HepG2 (cell line): ENCODE data around the gene SMPD3. TPM values are rescaled to one million over a fixed set of nuclear protein-coding genes. Genes with fewer than 3 reads are reported as not detected.

Source experiments
- ATAC-seq: fragments of 200-7000 bp; cut with Tn5 transposase; 3 replicates; pipeline ENCODE4 v1.9.1; 2020; ENCODE audit warnings: mild to moderate bottlenecking, moderate library complexity
- BruUV-seq: library from RNA; stranded (reverse); fragments of 400-500 nt; replicated peaks from 2 replicates; lab custom pipeline; 2021; lab: Mats Ljungman, UMichigan
- CTCF ChIA-PET: fragments of 300-600 bp; formaldehyde crosslinking; extraction: SDS; loops from one replicate; lab custom pipeline; 2021; ENCODE audit warnings: low total read pairs, inconsistent platforms, low intra/inter-chr PET ratio; lab: Yijun Ruan, JAX
- POLR2A ChIA-PET: fragments of 350-600 bp; sonication (Branson Sonifier 250); formaldehyde crosslinking; loops from one replicate; lab custom pipeline; 2020; ENCODE audit warnings: antibody characterized with exemption, inconsistent platforms; lab: Yijun Ruan, JAX
- DNase-seq: peaks from one replicate; pipeline ENCODE4 v3.0.0-alpha.2; 2015; ENCODE audit warnings: low spot score
- FAIRE-seq: peaks from 3 replicates; lab custom pipeline; 2011; peaks lifted over from hg19 to GRCh38; lab: Jason Lieb, UNC
- H2AFZ ChIP-seq: one replicate; pipeline ENCODE4 v1.6.1; 2011; ENCODE audit warnings: low read length, inconsistent platforms
- H3K27ac ChIP-seq: fragments of 300-600 bp; 3 replicates; pipeline ENCODE4 v1.8.0; 2011; ENCODE audit warnings: mixed run types, mild to moderate bottlenecking, mixed read lengths, low read length, inconsistent platforms; ENCODE audit not compliant: insufficient read depth; ENCODE audit errors: extremely low read length
- H3K27me3 ChIP-seq, 2 experiments: fragments of 200-600 bp in 1 of 2; 2 replicates in 1 of 2; 3 replicates in 1 of 2; pipeline versions ENCODE4 v1.6.0 to v1.8.0; 2011; ENCODE audit warnings: low read length in 2 of 2, mild to moderate bottlenecking in 2 of 2, moderate library complexity in 2 of 2, inconsistent platforms in 1 of 2; ENCODE audit not compliant: insufficient read depth in 2 of 2, control insufficient read depth in 1 of 2
- H3K36me3 ChIP-seq, 2 experiments: fragments of 200-600 bp in 1 of 2; replicated peaks in 1 of 2; 2 replicates in 1 of 2; 3 replicates in 1 of 2; pipeline versions ENCODE4 v1.5.1 to v1.8.0; 2011; ENCODE audit warnings: low read length in 2 of 2, inconsistent platforms in 1 of 2; ENCODE audit not compliant: insufficient read depth in 2 of 2, control insufficient read depth in 1 of 2
- H3K4me1 ChIP-seq: 2 replicates; pipeline ENCODE4 v1.5.1; 2012; ENCODE audit warnings: low read length, inconsistent platforms; ENCODE audit not compliant: insufficient read depth
- H3K4me2 ChIP-seq: 2 replicates; pipeline ENCODE4 v1.6.0; 2011; ENCODE audit warnings: low read depth, low read length, inconsistent platforms
- H3K4me3 ChIP-seq, 3 experiments: fragments of 200-600 bp in 1 of 3; sonication (generic), shearing (Covaris generic) in 1 of 3; replicated peaks in 1 of 3; 2 replicates each; pipeline ENCODE4 v1.5.1; 2011 to 2016; ENCODE audit warnings: low read length in 3 of 3, inconsistent platforms in 2 of 3, low read depth in 2 of 3, mild to moderate bottlenecking in 2 of 3, control low read depth in 1 of 3, mixed read lengths in 1 of 3; ENCODE audit not compliant: insufficient read depth in 1 of 3
- H3K79me2 ChIP-seq: one replicate; pipeline ENCODE4 v1.6.1; 2011; ENCODE audit warnings: low read length, inconsistent platforms; ENCODE audit not compliant: insufficient read depth
- H3K9ac ChIP-seq: 2 replicates; pipeline ENCODE4 v1.6.0; 2011; ENCODE audit warnings: mild to moderate bottlenecking, low read depth, low read length, inconsistent platforms; ENCODE audit not compliant: insufficient read depth
- H3K9me3 ChIP-seq: 2 replicates; pipeline ENCODE4 v1.5.1; 2012; ENCODE audit warnings: mild to moderate bottlenecking, low read length
- H4K20me1 ChIP-seq: 2 replicates; pipeline ENCODE4 v1.6.0; 2011; ENCODE audit warnings: inconsistent platforms, mild to moderate bottlenecking, low read length, moderate library complexity; ENCODE audit not compliant: insufficient read depth
- ASH2L ChIP-seq: fragments of 300-600, 200-600 bp; sonication (generic); IDR thresholded peaks from 2 replicates; pipeline ENCODE4 v1.7.0; 2017; ENCODE audit warnings: low read depth, mild to moderate bottlenecking, moderate library complexity, mixed read lengths, low read length; ENCODE audit not compliant: insufficient read length
- DBP ChIP-seq: sonication (generic); formaldehyde crosslinking; IDR thresholded peaks from 2 replicates; pipeline ENCODE4 v1.4.0; 2020; ENCODE audit warnings: missing genetic modification reagents; ENCODE audit errors: not compliant biosample characterization
- KAT7 ChIP-seq: IDR thresholded peaks from 2 replicates; pipeline ENCODE4 v1.6.1; 2018; ENCODE audit warnings: borderline replicate concordance, missing compliant biosample characterization
- SPEN ChIP-seq: sonication (generic); formaldehyde crosslinking; IDR thresholded peaks from 2 replicates; pipeline ENCODE4 v1.5.1; 2020; ENCODE audit warnings: low read depth, mild to moderate bottlenecking, missing genetic modification reagents
- U2AF1 ChIP-seq: fragments of 200-400 bp; formaldehyde crosslinking; optimal IDR thresholded peaks from 2 replicates; pipeline ENCODE3; 2017; ENCODE audit warnings: mild to moderate bottlenecking, low read depth, low read length
- ZNF503 ChIP-seq: sonication (generic); formaldehyde crosslinking; IDR thresholded peaks from 2 replicates; pipeline ENCODE4 v1.4.0; 2020; ENCODE audit warnings: missing genetic modification reagents
- ZNF598 ChIP-seq: sonication (generic); formaldehyde crosslinking; IDR thresholded peaks from 2 replicates; pipeline ENCODE4 v1.5.1; 2020; ENCODE audit warnings: mild to moderate bottlenecking, missing genetic modification reagents, borderline replicate concordance
- WGBS: methylation state at CpG from one replicate; pipeline ENCODE4 v1.1.6; 2017; ENCODE audit warnings: low lambda C conversion rate; 5-methylcytosine and 5-hydroxymethylcytosine counted together
- in situ Hi-C: cut with HindIII; loops from 2 replicates; pipeline ENCODE4 v1.10.0; 2017; ENCODE audit warnings: low pct_unique_long_range_greater_than_20kb; ENCODE audit not compliant: extremely low pct_ligation_motif_present
- intact Hi-C: fragments of 100-400 bp; cut with micrococcal nuclease; formaldehyde crosslinking; loops from one replicate; pipeline ENCODE4 v1.10.0; 2022; ENCODE audit not compliant: unreplicated experiment
- polyA plus RNA-seq, 8 experiments: library from polyadenylated mRNA; depleted of rRNA in 3 of 8; stranded (reverse) in 7 of 8; unstranded in 1 of 8; fragments of >200 nt; fragmentation: Illumina TruSeq in 4 of 8; extraction: Trizol in 4 of 8; gene quantifications; 2 replicates each; pipeline versions ENCODE4 v1.2.1 to v1.2.3, GENCODE V29; 2011 to 2016; ENCODE audit warnings: low read depth in 4 of 8, missing spikeins in 1 of 8, mixed read lengths in 1 of 8; ENCODE audit not compliant: insufficient read depth in 1 of 8
- total RNA-seq, 5 experiments: library from RNA; depleted of rRNA; stranded (reverse); fragments of >200 nt; fragmentation: Illumina TruSeq; extraction: Trizol; gene quantifications; 2 replicates each; pipeline ENCODE4 v1.2.3, GENCODE V29; 2016; ENCODE audit warnings: low read depth in 1 of 5

The SMPD3 gene
- total and polyA plus RNA-seq, 2 of the 13 experiments (the other 11 are each of a cell fraction or from before 2014, with no cell fraction given), result 0.07 to 0.32 TPM

DNA sequence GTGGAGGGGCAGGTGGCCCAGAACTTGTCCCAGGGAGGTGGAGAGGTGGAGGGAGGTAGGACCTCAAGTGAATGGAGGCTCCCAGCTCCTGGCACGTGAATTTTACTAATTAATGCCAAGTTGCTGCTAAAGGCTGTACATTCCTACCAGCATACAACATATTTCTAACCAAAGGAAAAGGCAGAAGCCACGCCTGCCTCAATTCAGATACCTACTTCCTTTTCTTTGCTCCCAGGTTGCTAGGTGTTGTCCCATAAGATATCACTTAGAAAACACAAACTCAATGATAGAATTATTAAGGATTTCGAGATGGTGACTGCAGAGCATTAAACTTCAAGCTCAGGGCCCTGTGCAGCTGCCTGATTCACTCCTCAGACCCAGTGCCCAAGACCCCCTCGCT is 20.5 kb upstream of the SMPD3 start (continued):
- TF ChIP-seq DBP (CRISPR knock-in tag) (no peak), ASH2L (no peak), SPEN (CRISPR knock-in tag) (no peak)
- TF ChIP-seq, all 625 proteins: peak for 0

GRCh38 chr16:68466174-68466573 is 17.9 kb upstream of the SMPD3 start:
- ATAC-seq (no peak), DNase-seq (no peak), FAIRE-seq (no peak)
- intact Hi-C loops (no loop called here), in situ Hi-C loops (no loop called here)
- no peaks in the 10 kb centered on the region for H3K9me3 ChIP-seq
- H3K79me2 ChIP-seq, result no peaks in the 10 kb centered on the region
- H3K9ac ChIP-seq, result no peak overlapping the region
- H3K27me3 ChIP-seq, result peaks cover 2 to 27% of the 10 kb centered on the region in 2 experiments
- no peak overlapping the region for H3K4me2 ChIP-seq
- peaks cover 12% of the 10 kb centered on the region for H3K4me1 ChIP-seq
- H4K20me1 ChIP-seq, result no peaks in the 10 kb centered on the region
- no peak overlapping the region for H3K4me3 ChIP-seq
- no peak overlapping the region for H2AFZ ChIP-seq
- WGBS, result 23% methylated on average over 4 of the region's 4 CpGs
- ChIA-PET POLR2A (no interaction called here), CTCF (no interaction called here)
- no peak for TF ChIP-seq ZNF598 (CRISPR knock-in tag)
- H3K36me3 ChIP-seq, result no peaks in the 10 kb centered on the region
- H3K27ac ChIP-seq, result no peak overlapping the region
- no TSS peak for BruUV-seq

DNA sequence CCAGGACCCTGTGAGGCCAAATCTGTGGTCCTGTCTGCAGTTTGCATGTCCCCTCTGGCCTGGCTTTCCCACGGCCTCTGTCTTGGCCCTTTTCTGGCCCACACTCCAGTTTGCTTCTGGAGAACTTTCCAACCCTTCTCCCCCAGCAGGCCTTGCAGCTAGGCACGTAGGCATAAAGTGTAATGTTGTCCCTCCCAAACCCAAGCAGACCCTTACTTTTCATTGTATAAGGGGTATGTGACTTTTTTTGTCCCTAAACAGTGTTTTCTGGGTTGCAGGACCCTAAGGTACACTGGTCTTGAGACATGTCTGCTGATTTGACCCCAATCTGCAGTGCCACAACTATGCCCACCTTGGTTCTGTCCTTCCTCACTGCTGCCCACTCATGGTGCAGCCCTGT is 15.6 kb upstream of the SMPD3 start:
- Histone ChIP-seq H3K79me2 (no peaks in the 10 kb centered on the region), H3K4me1 (no peaks in the 10 kb centered on the region), H3K9me3 (no peaks in the 10 kb centered on the region), H3K27ac (no peak overlapping the region), H3K4me3 (no peak overlapping the region), H2AFZ (no peak overlapping the region), H4K20me1 (no peaks in the 10 kb centered on the region), H3K27me3 (peaks cover 0 to 16% of the 10 kb centered on the region in 2 experiments; a peak in 4 of 5 replicates), H3K4me2 (no peak overlapping the region), H3K36me3 (no peaks in the 10 kb centered on the region), H3K9ac (no peak overlapping the region)
- BruUV-seq, result no TSS peak
- no peak for ATAC-seq
- POLR2A ChIA-PET, result no interaction called here
- no peak for FAIRE-seq
- no peak for TF ChIP-seq U2AF1
- TF ChIP-seq KAT7, result no peak
- no peak for TF ChIP-seq ZNF503 (CRISPR knock-in tag)
- CTCF ChIA-PET, result no interaction called here
- intact Hi-C loops, result no loop called here
- 2% methylated on average over 2 of the region's 2 CpGs for WGBS
- in situ Hi-C loops, result no loop called here
- no peak for DNase-seq
